Upper lobe of left lung (tissue), 6 donors: Measurements from ENCODE around the gene C19orf47. TPM values are rescaled to one million over a fixed set of nuclear protein-coding genes. Genes with fewer than 3 reads are reported as not detected.

Experiments used
- ATAC-seq, 2 donors: fragments of 200-7000 bp; cut with Tn5 transposase; one replicate each; pipeline ENCODE4 v1.9.1; 2022; ENCODE audit warnings: mild to moderate bottlenecking in 2 of 2, moderate library complexity in 2 of 2; ENCODE audit not compliant: low FRiP score in 2 of 2
- DNase-seq, 2 donors: peaks; one replicate each; pipeline ENCODE4 v3.0.0-alpha.2; 2019 to 2020
- H3K27ac ChIP-seq, 4 donors: fragments of 200-600 bp; sonication (generic); one replicate each; pipeline ENCODE4 v1.5.1; 2016 to 2019
- H3K27me3 ChIP-seq, 4 donors: fragments of 200-600 bp; sonication (generic); one replicate each; pipeline ENCODE4 v1.5.1; 2017 to 2019
- H3K36me3 ChIP-seq, 4 donors: fragments of 200-600 bp; sonication (generic); one replicate each; pipeline ENCODE4 v1.5.1; 2016 to 2019
- H3K4me1 ChIP-seq, 4 donors: fragments of 200-600 bp; sonication (generic); one replicate each; pipeline ENCODE4 v1.5.1; 2018 to 2019
- H3K4me3 ChIP-seq, 4 donors: fragments of 200-600 bp; sonication (generic); one replicate each; pipeline ENCODE4 v1.5.1; 2017 to 2019; ENCODE audit warnings: mild to moderate bottlenecking in 2 of 4, moderate library complexity in 1 of 4
- H3K9me3 ChIP-seq, 4 donors: fragments of 200-600 bp; sonication (generic); one replicate each; pipeline ENCODE4 v1.5.1; 2018 to 2019
- EP300 ChIP-seq, 4 donors: sonication (generic); formaldehyde crosslinking; IDR thresholded peaks; one replicate each; pipeline ENCODE4 v1.5.1; 2017; ENCODE audit warnings: antibody characterized with exemption in 4 of 4, control low read depth in 2 of 4
- POLR2A ChIP-seq, 4 donors: fragments of 450-650 bp; IDR thresholded peaks; one replicate each; pipeline ENCODE4 v1.5.1; 2016 to 2017; ENCODE audit warnings: antibody characterized with exemption in 4 of 4, mild to moderate bottlenecking in 2 of 4
- POLR2AphosphoS5 ChIP-seq, 2 donors: sonication (generic); formaldehyde crosslinking; IDR thresholded peaks; one replicate each; pipeline ENCODE4 v1.5.1; 2017; ENCODE audit warnings: antibody characterized with exemption in 2 of 2
- WGBS, 2 donors: methylation state at CpG; one replicate each; pipeline ENCODE4 v1.1.5; 2017 to 2018; 5-methylcytosine and 5-hydroxymethylcytosine counted together
- total RNA-seq, 6 donors: library from RNA; depleted of rRNA in 4 of 6; stranded (reverse); fragments of >200 nt in 4 of 6; gene quantifications; one replicate each; pipeline versions ENCODE4 v1.1.0 to v1.2.1, GENCODE V29; 2016 to 2021
- TF ChIP-seq, protein P1 (sequence below), 6 experiments: fragments of 450-650 bp in 4 of 6; fragments of 200-600 bp in 2 of 6; sonication (generic) in 2 of 6; IDR thresholded peaks; one replicate each; pipeline ENCODE4 v1.5.1; 2016 to 2019; ENCODE audit warnings: antibody characterized with exemption in 6 of 6
- donor health status: DM: no; HTN: no; CAD: no; lungs with moderate emphysema.
- donor health status: DM: no; HTN: yes; CAD: no; lungs with severe emphysema.

C19orf47 gene
- total RNA-seq, 6 donors from 2014 or later, result 12.6 to 59.7 (median 16.4) TPM

DNA sequence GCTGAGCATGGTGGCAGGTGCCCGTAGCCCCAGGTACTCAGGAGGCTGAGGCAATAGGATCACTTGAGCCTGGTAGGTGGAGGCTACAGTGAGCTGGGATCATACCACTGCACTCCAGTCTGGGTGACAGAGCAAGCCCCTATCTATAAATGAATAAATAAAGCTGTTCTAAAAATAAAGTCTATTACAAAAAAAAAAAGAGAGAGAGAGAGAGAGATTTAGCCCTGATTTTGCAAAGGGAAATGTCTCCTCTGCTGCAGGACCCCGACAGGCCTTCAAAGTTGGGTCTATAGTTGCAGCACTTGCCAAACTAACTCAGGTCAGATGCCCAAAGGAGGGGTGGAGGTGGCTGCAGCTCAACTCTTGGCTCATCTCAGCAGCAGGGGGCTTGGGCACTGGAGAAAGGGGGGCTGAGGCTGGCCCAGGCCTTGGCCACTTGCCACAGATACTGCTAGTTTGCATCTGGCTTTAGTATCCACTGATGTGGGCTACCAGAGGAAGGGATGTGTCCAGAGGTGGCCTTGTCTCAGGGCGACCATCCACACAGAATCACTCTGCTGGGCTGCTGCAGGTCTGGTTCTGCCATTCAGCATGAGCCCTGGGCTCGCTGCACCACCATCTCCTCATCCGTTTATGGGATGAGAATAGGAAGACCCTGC, 32.3 kb downstream of the C19orf47 start:
- Histone ChIP-seq H3K9me3 (no peaks in the 10 kb centered on the region), H3K4me3 (no peak overlapping the region), H3K4me1 (no peaks in the 10 kb centered on the region), H3K36me3 (peaks cover 0 to 27% (median 15%) of the 10 kb centered on the region in 4 donors), H3K27me3 (no peaks in the 10 kb centered on the region), H3K27ac (no peak overlapping the region)
- 83 to 87% methylated on average over 2 to 5 of the region's 5 CpGs for WGBS, 2 donors
- DNase-seq (no peak), ATAC-seq (no peak)
- no peak for TF ChIP-seq POLR2A (IDR thresholded peaks at IDR 0.05)
- TF ChIP-seq EP300 (IDR thresholded peaks at IDR 0.05), result no peak
- no peak for TF ChIP-seq POLR2AphosphoS5 (IDR thresholded peaks at IDR 0.05)
- TF ChIP-seq, protein P1, sequence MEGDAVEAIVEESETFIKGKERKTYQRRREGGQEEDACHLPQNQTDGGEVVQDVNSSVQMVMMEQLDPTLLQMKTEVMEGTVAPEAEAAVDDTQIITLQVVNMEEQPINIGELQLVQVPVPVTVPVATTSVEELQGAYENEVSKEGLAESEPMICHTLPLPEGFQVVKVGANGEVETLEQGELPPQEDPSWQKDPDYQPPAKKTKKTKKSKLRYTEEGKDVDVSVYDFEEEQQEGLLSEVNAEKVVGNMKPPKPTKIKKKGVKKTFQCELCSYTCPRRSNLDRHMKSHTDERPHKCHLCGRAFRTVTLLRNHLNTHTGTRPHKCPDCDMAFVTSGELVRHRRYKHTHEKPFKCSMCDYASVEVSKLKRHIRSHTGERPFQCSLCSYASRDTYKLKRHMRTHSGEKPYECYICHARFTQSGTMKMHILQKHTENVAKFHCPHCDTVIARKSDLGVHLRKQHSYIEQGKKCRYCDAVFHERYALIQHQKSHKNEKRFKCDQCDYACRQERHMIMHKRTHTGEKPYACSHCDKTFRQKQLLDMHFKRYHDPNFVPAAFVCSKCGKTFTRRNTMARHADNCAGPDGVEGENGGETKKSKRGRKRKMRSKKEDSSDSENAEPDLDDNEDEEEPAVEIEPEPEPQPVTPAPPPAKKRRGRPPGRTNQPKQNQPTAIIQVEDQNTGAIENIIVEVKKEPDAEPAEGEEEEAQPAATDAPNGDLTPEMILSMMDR (IDR thresholded peaks at IDR 0.05), result no peak

- TF ChIP-seq EP300 (IDR thresholded peaks at IDR 0.05) (no peak), POLR2A (IDR thresholded peaks at IDR 0.05) (no peak), POLR2AphosphoS5 (IDR thresholded peaks at IDR 0.05) (no peak)
- TF ChIP-seq, protein P1 (IDR thresholded peaks at IDR 0.05), result no peak
- DNase-seq (no peak), ATAC-seq (no peak)
- no peaks in the 10 kb centered on the region for H3K4me1 ChIP-seq
- H3K4me3 ChIP-seq, result no peak overlapping the region
- H3K27me3 ChIP-seq, result no peaks in the 10 kb centered on the region
- no peaks in the 10 kb centered on the region for H3K9me3 ChIP-seq
- H3K27ac ChIP-seq, result no peak overlapping the region
- WGBS, 2 donors, result 77% methylated on average over 2 of the region's 2 CpGs
- peaks cover 0 to 22% (median 7%) of the 10 kb centered on the region in 4 donors for H3K36me3 ChIP-seq
These were observed 33.5 kb downstream of the C19orf47 start for GRCh38 chr19:40314656-40315055.

GRCh38 chr19:40313229-40313983, 34.8 kb downstream of the C19orf47 start:
- no peaks in the 10 kb centered on the region for H3K27me3 ChIP-seq
- ATAC-seq (no peak), DNase-seq (no peak)
- 94 to 96% methylated on average over 8 to 9 of the region's 9 CpGs for WGBS, 2 donors
- peaks cover 0 to 16% (median 1%) of the 10 kb centered on the region in 4 donors for H3K36me3 ChIP-seq
- H3K9me3 ChIP-seq, result no peaks in the 10 kb centered on the region
- no peaks in the 10 kb centered on the region for H3K4me1 ChIP-seq
- H3K4me3 ChIP-seq, result no peak overlapping the region
- no peak overlapping the region for H3K27ac ChIP-seq
- TF ChIP-seq, protein P1 (IDR thresholded peaks at IDR 0.05), result no peak
- no peak for TF ChIP-seq POLR2AphosphoS5 (IDR thresholded peaks at IDR 0.05)
- TF ChIP-seq EP300 (IDR thresholded peaks at IDR 0.05), result no peak
- no peak for TF ChIP-seq POLR2A (IDR thresholded peaks at IDR 0.05)

- DNase-seq (no peak), ATAC-seq (no peak)
- no peak overlapping the region for H3K27ac ChIP-seq
- H3K36me3 ChIP-seq, result peaks cover 0 to 9% (median 0%) of the 10 kb centered on the region in 4 donors
- 67 to 71% methylated on average over 2 of the region's 2 CpGs for WGBS, 2 donors
- no peak overlapping the region for H3K4me3 ChIP-seq
- H3K4me1 ChIP-seq, result no peaks in the 10 kb centered on the region
- no peaks in the 10 kb centered on the region for H3K9me3 ChIP-seq
- no peaks in the 10 kb centered on the region for H3K27me3 ChIP-seq
- no peak for TF ChIP-seq EP300 (IDR thresholded peaks at IDR 0.05)
- no peak for TF ChIP-seq POLR2AphosphoS5 (IDR thresholded peaks at IDR 0.05)
- TF ChIP-seq, protein P1 (IDR thresholded peaks at IDR 0.05), result no peak
- no peak for TF ChIP-seq POLR2A (IDR thresholded peaks at IDR 0.05)
These were observed 35.7 kb downstream of the C19orf47 start for GRCh38 chr19:40312533-40312932.
